GM12865 (cell line): ENCODE results near the gene HSD17B3.

Experiments used
- DNase-seq: peaks from one replicate; pipeline ENCODE4 v3.0.0; 2010; ENCODE audit warnings: low read depth
- H3K4me3 ChIP-seq: 2 replicates; pipeline ENCODE4 v1.5.1; 2011; ENCODE audit warnings: mild to moderate bottlenecking, low read depth, low read length, control low read depth
- TF ChIP-seq, protein P1 (sequence below): IDR thresholded peaks from 2 replicates; pipeline ENCODE4 v1.5.1; 2011; ENCODE audit warnings: low read length, control low read depth, low read depth, inconsistent platforms; ENCODE audit not compliant: insufficient read depth; ENCODE audit errors: missing control alignments

The HSD17B3 gene

DNA sequence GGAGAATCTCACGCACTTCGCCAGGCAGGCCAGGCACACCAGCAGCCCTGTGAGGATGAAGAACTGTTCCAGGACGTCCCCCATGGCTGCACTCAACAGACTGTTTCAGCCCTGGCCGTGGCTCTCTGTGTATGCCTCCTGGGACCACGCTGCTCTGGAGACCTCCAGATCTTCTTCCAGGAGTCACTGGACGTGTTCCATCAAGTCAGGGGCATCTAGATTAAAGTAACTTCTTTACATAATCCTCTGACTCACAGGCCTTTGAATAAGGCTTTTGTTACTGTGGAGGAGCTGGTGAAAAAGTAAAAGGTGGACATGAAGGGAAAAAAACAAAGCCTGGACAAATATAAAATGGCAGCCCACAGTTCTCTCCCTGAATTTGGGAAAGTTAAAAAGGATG lies at the start of gene HSD17B3:
Gene HSD17B3 (minus strand): TSS at position 156 of the 400 bp plus-strand sequence. CDS start 72 bp downstream, at position 84.
- no peak for DNase-seq
- no peak within 1 kb of the TSS for H3K4me3 ChIP-seq
- TF ChIP-seq, protein P1, sequence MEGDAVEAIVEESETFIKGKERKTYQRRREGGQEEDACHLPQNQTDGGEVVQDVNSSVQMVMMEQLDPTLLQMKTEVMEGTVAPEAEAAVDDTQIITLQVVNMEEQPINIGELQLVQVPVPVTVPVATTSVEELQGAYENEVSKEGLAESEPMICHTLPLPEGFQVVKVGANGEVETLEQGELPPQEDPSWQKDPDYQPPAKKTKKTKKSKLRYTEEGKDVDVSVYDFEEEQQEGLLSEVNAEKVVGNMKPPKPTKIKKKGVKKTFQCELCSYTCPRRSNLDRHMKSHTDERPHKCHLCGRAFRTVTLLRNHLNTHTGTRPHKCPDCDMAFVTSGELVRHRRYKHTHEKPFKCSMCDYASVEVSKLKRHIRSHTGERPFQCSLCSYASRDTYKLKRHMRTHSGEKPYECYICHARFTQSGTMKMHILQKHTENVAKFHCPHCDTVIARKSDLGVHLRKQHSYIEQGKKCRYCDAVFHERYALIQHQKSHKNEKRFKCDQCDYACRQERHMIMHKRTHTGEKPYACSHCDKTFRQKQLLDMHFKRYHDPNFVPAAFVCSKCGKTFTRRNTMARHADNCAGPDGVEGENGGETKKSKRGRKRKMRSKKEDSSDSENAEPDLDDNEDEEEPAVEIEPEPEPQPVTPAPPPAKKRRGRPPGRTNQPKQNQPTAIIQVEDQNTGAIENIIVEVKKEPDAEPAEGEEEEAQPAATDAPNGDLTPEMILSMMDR, result no peak

DNA sequence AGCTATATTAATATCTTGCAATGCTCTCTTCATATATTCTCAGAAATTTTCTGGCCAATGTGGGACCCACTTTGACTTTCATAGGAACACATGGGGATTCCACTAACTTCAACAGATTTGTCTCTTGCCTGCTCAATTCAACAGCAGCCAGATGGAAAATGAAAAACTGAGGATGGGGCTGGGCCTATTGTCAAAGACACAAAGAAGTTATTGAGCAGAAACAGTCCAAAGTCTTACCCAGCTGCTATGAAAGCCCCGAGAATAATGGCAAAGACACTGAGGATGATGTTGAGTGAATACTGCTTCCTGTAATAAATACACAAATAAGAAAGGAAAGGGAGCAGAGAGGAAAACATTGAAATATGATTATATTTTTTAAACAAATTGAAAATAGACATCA lies 48.9 kb upstream of the HSD17B3 start:
- no peak overlapping the region for H3K4me3 ChIP-seq
- TF ChIP-seq, protein P1, result no peak
- DNase-seq, result no peak

DNA sequence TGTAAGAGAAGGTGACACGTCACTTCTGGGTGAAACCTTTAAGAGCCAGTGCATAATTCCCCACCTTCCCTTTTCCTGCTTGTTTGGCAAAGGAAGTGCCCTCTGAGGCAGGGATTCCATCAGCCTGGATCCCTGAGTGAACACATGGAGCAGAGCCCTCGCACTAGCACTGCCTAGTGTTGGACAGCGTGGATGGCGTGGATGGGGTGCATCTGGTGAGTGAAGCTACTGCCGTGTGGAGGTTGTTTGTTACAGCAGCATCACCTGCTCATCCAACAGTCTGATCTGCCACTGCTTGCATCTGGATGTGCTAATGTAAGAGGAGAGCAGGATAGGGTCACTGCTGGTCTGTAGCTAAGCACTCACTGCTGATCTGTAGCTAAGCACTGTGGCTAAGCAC lies 46.3 kb upstream of the HSD17B3 start:
- TF ChIP-seq, protein P1, result no peak
- DNase-seq, result no peak
- no peak overlapping the region for H3K4me3 ChIP-seq

DNA sequence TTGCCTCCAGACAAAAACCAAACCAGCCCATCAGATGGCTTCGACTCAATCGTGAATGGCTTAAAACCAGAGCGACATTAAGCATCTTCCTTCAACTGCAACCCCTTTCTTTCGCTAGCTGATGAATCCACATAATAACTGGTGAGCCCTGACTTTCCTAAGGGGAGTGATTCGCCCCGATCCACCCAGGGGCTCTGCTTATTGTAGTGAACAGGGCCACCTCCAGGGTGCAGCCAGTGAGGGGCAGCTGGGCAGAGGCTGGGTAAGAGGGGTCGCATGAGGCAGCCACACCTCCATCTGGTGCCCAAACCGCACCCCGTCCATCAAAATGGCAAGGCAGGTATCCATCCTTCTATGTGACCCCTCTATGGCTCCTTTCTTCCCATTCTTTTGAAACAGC lies 43.6 kb upstream of the HSD17B3 start:
- no peak for DNase-seq
- H3K4me3 ChIP-seq, result no peak overlapping the region
- TF ChIP-seq, protein P1, result no peak

DNA sequence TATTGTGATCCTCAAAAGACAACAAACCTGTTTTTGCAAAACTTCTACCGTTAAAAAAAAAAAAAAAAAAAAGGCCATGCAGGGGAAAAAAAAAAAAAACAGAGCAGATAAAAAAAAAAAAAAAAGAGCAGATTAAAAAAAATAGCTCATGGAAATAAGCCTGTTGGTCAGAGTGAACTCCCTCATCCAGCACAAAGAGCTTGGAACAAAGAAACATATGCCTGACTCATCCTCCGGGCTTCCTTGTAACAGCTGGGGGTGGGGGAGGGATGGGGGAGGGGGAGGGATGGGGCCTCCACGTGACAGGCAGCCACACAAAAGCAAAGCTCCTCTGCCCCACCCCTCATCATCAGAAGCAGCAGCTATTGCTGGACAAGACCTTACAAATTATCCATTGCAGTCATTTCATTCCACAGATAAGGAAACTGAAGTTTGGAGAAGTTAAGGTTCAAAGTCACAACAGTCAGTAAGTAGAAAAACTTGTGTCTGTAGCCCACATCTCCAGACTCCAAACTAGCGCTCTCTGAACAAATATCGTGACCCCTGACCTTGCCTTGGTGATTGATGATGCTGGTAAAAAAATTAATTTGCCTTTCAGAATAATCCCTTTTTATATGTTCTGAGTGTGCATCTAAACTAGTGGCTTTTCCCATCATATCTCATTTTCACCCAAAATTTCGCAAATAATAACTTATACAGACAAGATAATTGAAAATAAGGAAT lies 42.6 kb upstream of the HSD17B3 start:
- no peak for DNase-seq
- no peak overlapping the region for H3K4me3 ChIP-seq
- TF ChIP-seq, protein P1, result no peak

DNA sequence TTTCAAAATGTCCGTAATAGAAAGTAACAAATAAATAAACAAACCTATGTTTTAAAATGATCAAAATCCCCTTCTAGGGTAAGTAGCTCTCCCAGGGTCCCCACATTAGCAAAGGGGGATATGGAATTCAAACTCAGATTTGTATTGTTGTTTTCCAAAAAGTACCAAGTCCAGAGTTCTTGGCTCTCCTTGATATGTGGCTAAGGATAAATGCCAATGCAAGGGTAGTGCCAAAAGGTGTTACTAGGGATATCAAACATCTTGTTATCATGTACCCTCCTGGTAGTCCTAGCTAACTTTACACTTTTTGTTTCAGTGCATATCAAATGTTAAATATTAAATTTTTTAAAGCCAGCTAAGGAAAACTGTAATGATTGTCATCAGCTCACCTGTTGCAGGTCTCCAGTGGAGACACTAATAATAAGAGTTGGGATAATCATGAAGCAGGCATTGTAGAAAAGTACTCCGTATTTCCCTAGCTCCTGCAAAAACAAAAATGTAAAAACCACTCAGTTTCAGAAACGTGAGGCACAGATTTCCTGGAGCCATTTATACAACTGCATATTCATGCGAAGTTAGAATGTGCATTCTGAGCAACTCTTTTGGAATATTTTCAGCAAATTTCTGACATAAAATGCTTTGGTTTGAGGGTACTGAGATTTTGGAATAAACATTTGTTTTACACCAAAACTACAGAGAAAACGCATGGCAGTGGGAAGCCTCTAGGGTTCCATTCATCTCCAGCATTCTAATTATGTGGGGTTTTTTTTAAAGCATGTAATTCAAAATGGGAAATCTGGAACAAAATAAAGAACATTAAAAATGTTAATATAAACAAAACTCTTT lies 41.8 kb upstream of the HSD17B3 start:
- no peak overlapping the region for H3K4me3 ChIP-seq
- TF ChIP-seq, protein P1, result no peak
- no peak for DNase-seq
